HepG2 (cell line): ENCODE results near the gene PPP2R5E. TPM values are rescaled to one million over a fixed set of nuclear protein-coding genes. Genes with fewer than 3 reads are reported as not detected.

Experiments
- ATAC-seq: fragments of 200-7000 bp; cut with Tn5 transposase; 3 replicates; pipeline ENCODE4 v1.9.1; 2020; ENCODE audit warnings: mild to moderate bottlenecking, moderate library complexity
- BruUV-seq: library from RNA; stranded (reverse); fragments of 400-500 nt; replicated peaks from 2 replicates; lab custom pipeline; 2021; lab: Mats Ljungman, UMichigan
- CTCF ChIA-PET: fragments of 300-600 bp; formaldehyde crosslinking; extraction: SDS; loops from one replicate; lab custom pipeline; 2021; ENCODE audit warnings: low total read pairs, inconsistent platforms, low intra/inter-chr PET ratio; lab: Yijun Ruan, JAX
- POLR2A ChIA-PET: fragments of 350-600 bp; sonication (Branson Sonifier 250); formaldehyde crosslinking; loops from one replicate; lab custom pipeline; 2020; ENCODE audit warnings: antibody characterized with exemption, inconsistent platforms; lab: Yijun Ruan, JAX
- DNase-seq: peaks from one replicate; pipeline ENCODE4 v3.0.0-alpha.2; 2015; ENCODE audit warnings: low spot score
- FAIRE-seq: peaks from 3 replicates; lab custom pipeline; 2011; peaks lifted over from hg19 to GRCh38; lab: Jason Lieb, UNC
- H2AFZ ChIP-seq: one replicate; pipeline ENCODE4 v1.6.1; 2011; ENCODE audit warnings: low read length, inconsistent platforms
- H3K27ac ChIP-seq: fragments of 300-600 bp; 3 replicates; pipeline ENCODE4 v1.8.0; 2011; ENCODE audit warnings: mixed run types, mild to moderate bottlenecking, mixed read lengths, low read length, inconsistent platforms; ENCODE audit not compliant: insufficient read depth; ENCODE audit errors: extremely low read length
- H3K27me3 ChIP-seq, 2 experiments: fragments of 200-600 bp in 1 of 2; 2 replicates in 1 of 2; 3 replicates in 1 of 2; pipeline versions ENCODE4 v1.6.0 to v1.8.0; 2011; ENCODE audit warnings: low read length in 2 of 2, mild to moderate bottlenecking in 2 of 2, moderate library complexity in 2 of 2, inconsistent platforms in 1 of 2; ENCODE audit not compliant: insufficient read depth in 2 of 2, control insufficient read depth in 1 of 2
- H3K36me3 ChIP-seq, 2 experiments: fragments of 200-600 bp in 1 of 2; replicated peaks in 1 of 2; 2 replicates in 1 of 2; 3 replicates in 1 of 2; pipeline versions ENCODE4 v1.5.1 to v1.8.0; 2011; ENCODE audit warnings: low read length in 2 of 2, inconsistent platforms in 1 of 2; ENCODE audit not compliant: insufficient read depth in 2 of 2, control insufficient read depth in 1 of 2
- H3K4me1 ChIP-seq: 2 replicates; pipeline ENCODE4 v1.5.1; 2012; ENCODE audit warnings: low read length, inconsistent platforms; ENCODE audit not compliant: insufficient read depth
- H3K4me2 ChIP-seq: 2 replicates; pipeline ENCODE4 v1.6.0; 2011; ENCODE audit warnings: low read depth, low read length, inconsistent platforms
- H3K4me3 ChIP-seq, 3 experiments: fragments of 200-600 bp in 1 of 3; sonication (generic), shearing (Covaris generic) in 1 of 3; replicated peaks in 1 of 3; 2 replicates each; pipeline ENCODE4 v1.5.1; 2011 to 2016; ENCODE audit warnings: low read length in 3 of 3, inconsistent platforms in 2 of 3, low read depth in 2 of 3, mild to moderate bottlenecking in 2 of 3, control low read depth in 1 of 3, mixed read lengths in 1 of 3; ENCODE audit not compliant: insufficient read depth in 1 of 3
- H3K79me2 ChIP-seq: one replicate; pipeline ENCODE4 v1.6.1; 2011; ENCODE audit warnings: low read length, inconsistent platforms; ENCODE audit not compliant: insufficient read depth
- H3K9ac ChIP-seq: 2 replicates; pipeline ENCODE4 v1.6.0; 2011; ENCODE audit warnings: mild to moderate bottlenecking, low read depth, low read length, inconsistent platforms; ENCODE audit not compliant: insufficient read depth
- H3K9me3 ChIP-seq: 2 replicates; pipeline ENCODE4 v1.5.1; 2012; ENCODE audit warnings: mild to moderate bottlenecking, low read length
- H4K20me1 ChIP-seq: 2 replicates; pipeline ENCODE4 v1.6.0; 2011; ENCODE audit warnings: inconsistent platforms, mild to moderate bottlenecking, low read length, moderate library complexity; ENCODE audit not compliant: insufficient read depth
- AKAP8 ChIP-seq: sonication (generic); formaldehyde crosslinking; IDR thresholded peaks from 2 replicates; pipeline ENCODE4 v1.5.1; 2020; ENCODE audit warnings: mild to moderate bottlenecking, missing genetic modification reagents
- ATF1 ChIP-seq: IDR thresholded peaks from 2 replicates; pipeline ENCODE4 v1.6.1; 2016; ENCODE audit warnings: mild to moderate bottlenecking, control low read depth
- CBX2 ChIP-seq, 2 experiments: fragments of 200-600 bp in 1 of 2; sonication (generic); formaldehyde crosslinking in 1 of 2; IDR thresholded peaks; 2 replicates each; pipeline versions ENCODE4 v1.7.0 to v1.8.1; 2018 to 2022; ENCODE audit warnings: low read depth in 2 of 2, low read length in 1 of 2, mild to moderate bottlenecking in 1 of 2, missing genetic modification reagents in 1 of 2
- ELF3 ChIP-seq: IDR thresholded peaks from 2 replicates; pipeline ENCODE4 v1.6.1; 2016; ENCODE audit warnings: missing genetic modification reagents, missing compliant biosample characterization
- JUND ChIP-seq: sonication (generic); formaldehyde crosslinking; IDR thresholded peaks from 2 replicates; pipeline ENCODE4 v1.8.0; 2022; ENCODE audit warnings: mild to moderate bottlenecking, missing genetic modification reagents
- MAFG ChIP-seq: sonication (generic); formaldehyde crosslinking; IDR thresholded peaks from 2 replicates; pipeline ENCODE4 v1.5.1; 2020; ENCODE audit warnings: mild to moderate bottlenecking, missing genetic modification reagents
- MAFK ChIP-seq, 2 experiments: IDR thresholded peaks in 1 of 2; conservative IDR thresholded peaks in 1 of 2; 2 replicates each; pipeline ENCODE4 v1.6.1; 2011; ENCODE audit warnings: improper control_type of control experiment in 2 of 2, low read length in 2 of 2
- MZF1 ChIP-seq: sonication (generic); formaldehyde crosslinking; IDR thresholded peaks from 2 replicates; pipeline ENCODE4 v1.8.1; 2023; ENCODE audit warnings: mild to moderate bottlenecking, missing genetic modification reagents, borderline replicate concordance
- PLRG1 ChIP-seq: fragments of 450-650 bp; conservative IDR thresholded peaks from 2 replicates; pipeline ENCODE4 v1.6.1; 2016
- RAD51 ChIP-seq: fragments of 450-650 bp; IDR thresholded peaks from 2 replicates; pipeline ENCODE4 v1.6.1; 2016; ENCODE audit warnings: borderline replicate concordance
- SOX13 ChIP-seq, 3 experiments: fragments of 450-650 bp in 1 of 3; sonication (generic) in 1 of 3; formaldehyde crosslinking in 1 of 3; IDR thresholded peaks in 2 of 3; conservative IDR thresholded peaks in 1 of 3; 2 replicates each; pipeline versions ENCODE4 v1.5.0 to v1.6.1; 2016 to 2020; ENCODE audit warnings: antibody characterized with exemption in 1 of 3, mild to moderate bottlenecking in 1 of 3, missing compliant biosample characterization in 1 of 3, missing genetic modification reagents in 1 of 3, moderate library complexity in 1 of 3
- TBX2 ChIP-seq: sonication (generic); formaldehyde crosslinking; IDR thresholded peaks from 2 replicates; pipeline ENCODE4 v1.5.0; 2020; ENCODE audit warnings: missing genetic modification reagents, mild to moderate bottlenecking, borderline replicate concordance
- ZNF101 ChIP-seq: sonication (generic); formaldehyde crosslinking; IDR thresholded peaks from 2 replicates; pipeline ENCODE4 v1.4.0; 2020; ENCODE audit warnings: mild to moderate bottlenecking, low read depth, missing genetic modification reagents, borderline replicate concordance
- ZNF264 ChIP-seq: sonication (generic); formaldehyde crosslinking; IDR thresholded peaks from 2 replicates; pipeline ENCODE4 v1.4.0; 2020; ENCODE audit warnings: missing genetic modification reagents
- ZNF558 ChIP-seq: sonication (generic); formaldehyde crosslinking; IDR thresholded peaks from 2 replicates; pipeline ENCODE4 v1.9.0; 2022; ENCODE audit warnings: mild to moderate bottlenecking, missing genetic modification reagents, borderline replicate concordance
- ZNF790 ChIP-seq: sonication (generic); formaldehyde crosslinking; IDR thresholded peaks from 2 replicates; pipeline ENCODE4 v1.8.0; 2022; ENCODE audit warnings: missing genetic modification reagents, mild to moderate bottlenecking, borderline replicate concordance
- ZSCAN21 ChIP-seq: sonication (generic); formaldehyde crosslinking; IDR thresholded peaks from 2 replicates; pipeline ENCODE4 v1.8.0; 2022; ENCODE audit warnings: mild to moderate bottlenecking, missing genetic modification reagents, moderate library complexity, borderline replicate concordance
- WGBS: methylation state at CpG from one replicate; pipeline ENCODE4 v1.1.6; 2017; ENCODE audit warnings: low lambda C conversion rate; 5-methylcytosine and 5-hydroxymethylcytosine counted together
- in situ Hi-C: cut with HindIII; loops from 2 replicates; pipeline ENCODE4 v1.10.0; 2017; ENCODE audit warnings: low pct_unique_long_range_greater_than_20kb; ENCODE audit not compliant: extremely low pct_ligation_motif_present
- intact Hi-C: fragments of 100-400 bp; cut with micrococcal nuclease; formaldehyde crosslinking; loops from one replicate; pipeline ENCODE4 v1.10.0; 2022; ENCODE audit not compliant: unreplicated experiment
- polyA plus RNA-seq, 8 experiments: library from polyadenylated mRNA; depleted of rRNA in 3 of 8; stranded (reverse) in 7 of 8; unstranded in 1 of 8; fragments of >200 nt; fragmentation: Illumina TruSeq in 4 of 8; extraction: Trizol in 4 of 8; gene quantifications; 2 replicates each; pipeline versions ENCODE4 v1.2.1 to v1.2.3, GENCODE V29; 2011 to 2016; ENCODE audit warnings: low read depth in 4 of 8, missing spikeins in 1 of 8, mixed read lengths in 1 of 8; ENCODE audit not compliant: insufficient read depth in 1 of 8
- total RNA-seq, 5 experiments: library from RNA; depleted of rRNA; stranded (reverse); fragments of >200 nt; fragmentation: Illumina TruSeq; extraction: Trizol; gene quantifications; 2 replicates each; pipeline ENCODE4 v1.2.3, GENCODE V29; 2016; ENCODE audit warnings: low read depth in 1 of 5
- TF ChIP-seq, protein P1 (sequence below): sonication (generic); formaldehyde crosslinking; IDR thresholded peaks from 2 replicates; pipeline ENCODE4 v1.5.0; 2020; ENCODE audit warnings: missing genetic modification reagents
- TF ChIP-seq, protein P2 (sequence below): sonication (generic); formaldehyde crosslinking; IDR thresholded peaks from 2 replicates; pipeline ENCODE4 v1.5.1; 2020; ENCODE audit warnings: missing genetic modification reagents, mild to moderate bottlenecking, borderline replicate concordance

The PPP2R5E gene
- total and polyA plus RNA-seq, 2 of the 13 experiments (the other 11 are each of a cell fraction or from before 2014, with no cell fraction given) = 8.9 to 11.0 TPM

DNA sequence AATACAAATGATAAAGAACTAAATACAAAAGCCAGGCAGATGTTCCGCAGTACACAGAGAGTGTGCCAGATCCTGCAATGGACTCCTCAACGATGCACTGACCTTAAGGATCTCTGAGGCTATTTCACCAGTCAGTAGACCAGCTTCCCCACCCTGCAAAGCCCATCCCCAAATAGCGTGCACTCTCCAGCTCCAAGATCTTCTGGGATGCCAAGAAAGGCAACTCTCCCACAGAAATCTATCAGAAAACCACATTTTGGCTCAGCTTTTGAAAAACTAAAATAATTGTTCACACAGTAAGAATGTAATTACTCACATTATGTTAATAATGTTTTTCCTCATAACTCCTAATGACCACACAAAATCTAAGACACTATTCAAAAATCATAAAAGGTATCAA lies 90.4 kb downstream of the PPP2R5E start:
- 98% methylated on average over 3 of the region's 3 CpGs for WGBS
- in situ Hi-C loops (no loop called here), intact Hi-C loops (no loop called here)
- no TSS peak for BruUV-seq
- FAIRE-seq (no peak), ATAC-seq (no peak), DNase-seq (no peak)
- H3K9me3 ChIP-seq = no peaks in the 10 kb centered on the region
- H3K36me3 ChIP-seq = peaks cover 1 to 18% of the 10 kb centered on the region in 2 experiments; a peak in 4 of 5 replicates
- no peak overlapping the region for H3K4me3 ChIP-seq
- peaks cover 13% of the 10 kb centered on the region for H3K4me1 ChIP-seq
- H2AFZ ChIP-seq = no peak overlapping the region
- no peaks in the 10 kb centered on the region for H4K20me1 ChIP-seq
- TF ChIP-seq JUND (CRISPR knock-in tag) (no peak), MZF1 (no peak), TBX2 (no peak), RAD51 (no peak), MAFK (conservative IDR thresholded peaks at IDR 0.05 in 1 of 2, IDR thresholded peaks at IDR 0.05 in 1 of 2; ENCODE audit: low read length in 2 of 2) (no peak), ZNF101 (no peak), SOX13 (IDR thresholded peaks at IDR 0.05) (no peak), SOX13 (CRISPR knock-in tag; conservative IDR thresholded peaks at IDR 0.05 in 1 of 2, IDR thresholded peaks at IDR 0.05 in 1 of 2) (no peak), ZNF264 (CRISPR knock-in tag) (no peak), ELF3 (no peak), AKAP8 (CRISPR knock-in tag) (no peak), ZSCAN21 (no peak)
- H3K9ac ChIP-seq = no peak overlapping the region
- POLR2A ChIA-PET = no interaction called here
- CTCF ChIA-PET = no interaction called here
- no peak overlapping the region for H3K4me2 ChIP-seq
- no peaks in the 10 kb centered on the region for H3K27me3 ChIP-seq
- no peak overlapping the region for H3K27ac ChIP-seq
- H3K79me2 ChIP-seq = peaks cover 22% of the 10 kb centered on the region

DNA sequence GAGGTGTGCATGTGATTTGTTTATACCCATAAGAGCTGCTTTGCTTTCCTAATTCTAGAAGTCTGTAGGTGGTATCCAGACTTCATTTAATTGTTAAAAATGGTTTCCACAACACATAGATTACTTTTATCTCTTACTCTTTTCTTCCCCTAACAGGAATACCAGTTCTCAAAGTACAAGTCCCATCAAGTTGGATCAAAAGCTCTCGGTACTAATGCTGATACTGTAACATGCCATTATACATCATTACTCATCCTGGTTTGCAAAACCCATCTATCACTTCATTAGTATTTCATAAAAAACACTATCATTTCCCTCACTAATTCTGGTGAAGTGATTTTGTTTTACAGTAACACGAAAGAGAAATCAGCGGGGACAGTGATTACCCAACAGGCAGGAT lies 94.3 kb downstream of the PPP2R5E start:
- Histone ChIP-seq H3K9me3 (no peaks in the 10 kb centered on the region), H3K27me3 (no peaks in the 10 kb centered on the region), H4K20me1 (no peaks in the 10 kb centered on the region), H3K27ac (no peak overlapping the region), H3K4me3 (no peak overlapping the region), H2AFZ (no peak overlapping the region), H3K9ac (no peak overlapping the region), H3K36me3 (peaks cover 3 to 17% of the 10 kb centered on the region in 2 experiments; a peak in 4 of 5 replicates), H3K79me2 (peaks cover 6% of the 10 kb centered on the region), H3K4me2 (no peak overlapping the region), H3K4me1 (no peaks in the 10 kb centered on the region)
- ATAC-seq = no peak
- POLR2A ChIA-PET = no interaction called here
- intact Hi-C loops = no loop called here
- FAIRE-seq = no peak
- no TSS peak for BruUV-seq
- 100% methylated on average over 3 of the region's 3 CpGs for WGBS
- DNase-seq = no peak
- in situ Hi-C loops = no loop called here
- CTCF ChIA-PET = no interaction called here
- TF ChIP-seq MAFG = no peak
- TF ChIP-seq CBX2 (IDR thresholded peaks at IDR 0.05; ENCODE audit: low read depth, low read length) = no peak
- no peak for TF ChIP-seq CBX2 (CRISPR knock-in tag; IDR thresholded peaks at IDR 0.05; ENCODE audit: low read depth)
- TF ChIP-seq ZNF790 = no peak
- TF ChIP-seq ATF1 (CRISPR knock-in tag) = no peak
- no peak for TF ChIP-seq PLRG1
- TF ChIP-seq, protein P1, sequence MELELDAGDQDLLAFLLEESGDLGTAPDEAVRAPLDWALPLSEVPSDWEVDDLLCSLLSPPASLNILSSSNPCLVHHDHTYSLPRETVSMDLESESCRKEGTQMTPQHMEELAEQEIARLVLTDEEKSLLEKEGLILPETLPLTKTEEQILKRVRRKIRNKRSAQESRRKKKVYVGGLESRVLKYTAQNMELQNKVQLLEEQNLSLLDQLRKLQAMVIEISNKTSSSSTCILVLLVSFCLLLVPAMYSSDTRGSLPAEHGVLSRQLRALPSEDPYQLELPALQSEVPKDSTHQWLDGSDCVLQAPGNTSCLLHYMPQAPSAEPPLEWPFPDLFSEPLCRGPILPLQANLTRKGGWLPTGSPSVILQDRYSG (CRISPR knock-in tag) = no peak
- TF ChIP-seq ZNF558 (CRISPR knock-in tag) = no peak
- TF ChIP-seq, protein P2, sequence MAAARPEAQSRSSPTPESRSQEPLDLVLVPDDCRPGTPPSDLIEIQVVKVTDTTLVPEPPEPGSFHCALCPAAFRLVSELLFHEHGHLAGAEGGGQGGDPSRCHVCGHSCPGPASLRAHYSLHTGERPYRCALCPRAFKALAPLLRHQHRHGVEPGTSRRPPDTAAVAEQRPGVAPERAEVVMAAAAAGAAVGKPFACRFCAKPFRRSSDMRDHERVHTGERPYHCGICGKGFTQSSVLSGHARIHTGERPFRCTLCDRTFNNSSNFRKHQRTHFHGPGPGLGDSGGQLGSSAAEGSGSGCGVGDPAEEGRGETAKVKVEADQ (CRISPR knock-in tag) = no peak
- TF ChIP-seq JUND (CRISPR knock-in tag) = no peak
